Measurements from ENCODE around the gene ANKRD33.

ANKRD33 gene

GRCh38 chr12:51905471-51906429 lies 17.8 kb downstream of the ANKRD33 start:
- no peak for DNase-seq

GRCh38 chr12:51906430-51907082 lies 18.7 kb downstream of the ANKRD33 start:
- DNase-seq = no peak

GRCh38 chr12:51907083-51907855 lies 19.4 kb downstream of the ANKRD33 start, which contains the start of gene ACVRL1:
TSS of gene ACVRL1 (plus strand) at chr12:51907504. CDS start at chr12:51912475, 4,971 bp downstream.
- DNase-seq = no peak

GRCh38 chr12:51907856-51908425 lies 20.0 kb downstream of the ANKRD33 start:
- no peak for DNase-seq

- DNase-seq = no peak
Measured at GRCh38 chr12:51908876-51909592, 21.1 kb downstream of the ANKRD33 start.

- no peak for DNase-seq
Measured at GRCh38 chr12:51910168-51910567, 22.3 kb downstream of the ANKRD33 start.

GRCh38 chr12:51910691-51911090 lies 22.8 kb downstream of the ANKRD33 start:
- DNase-seq = no peak

GRCh38 chr12:51911307-51911706 lies 23.4 kb downstream of the ANKRD33 start:
- no peak for DNase-seq

- DNase-seq = no peak
Measured at GRCh38 chr12:51911788-51912711, 24.1 kb downstream of the ANKRD33 start.

- DNase-seq = no peak
Measured at GRCh38 chr12:51913071-51914033, 25.4 kb downstream of the ANKRD33 start.

- no peak for DNase-seq
Measured at GRCh38 chr12:51914034-51914923, 26.4 kb downstream of the ANKRD33 start.

- no peak for DNase-seq
Measured at GRCh38 chr12:51915003-51915625, 27.2 kb downstream of the ANKRD33 start.

- no peak for DNase-seq
Measured at GRCh38 chr12:51915951-51916350, 28.0 kb downstream of the ANKRD33 start.

- no peak for DNase-seq
Measured at GRCh38 chr12:51917041-51917590, 29.2 kb downstream of the ANKRD33 start.

- no peak for DNase-seq
Measured at GRCh38 chr12:51917746-51918453, 30.0 kb downstream of the ANKRD33 start.

GRCh38 chr12:51920046-51920445 lies 32.1 kb downstream of the ANKRD33 start:
- no peak for DNase-seq
